ENCODE results near the gene RNASEL.

The RNASEL gene

GRCh38 chr1:182626527-182626926, 37.5 kb upstream of the RNASEL start:
- ChIA-PET CTCF (no interaction called here), POLR2A (interaction anchor here (1.5 kb wide), 1 partner anchor 12 kb away, joined by 3 read pairs; no protein-coding TSS in a partner anchor)
- TF ChIP-seq ZNF112 (tag by site-specific recombination; IDR thresholded peaks at IDR 0.05) (no peak), ZNF768 (tag by site-specific recombination; IDR thresholded peaks at IDR 0.05) (0 out of 2 replicates have a peak, but pooled peaks have one; percentile 32)
- Histone ChIP-seq H3K36me3 (ENCODE audit: control insufficient read depth in 2 of 2, insufficient read depth in 1 of 2, low read length in 2 of 2) (no peaks in the 10 kb centered on the region), H3K4me3 (ENCODE audit: low read depth, low read length) (no peak overlapping the region), H3K27ac (ENCODE audit: extremely low read depth, low read depth, low read length) (no peak overlapping the region), H3K9me3 (ENCODE audit: control insufficient read depth, insufficient read depth, low read depth, low read length) (no peaks in the 10 kb centered on the region), H3K4me1 (ENCODE audit: control insufficient read depth, insufficient read depth, low read length) (peaks cover 4% of the 10 kb centered on the region; the same call in 1 of the 2 replicates)

DNA sequence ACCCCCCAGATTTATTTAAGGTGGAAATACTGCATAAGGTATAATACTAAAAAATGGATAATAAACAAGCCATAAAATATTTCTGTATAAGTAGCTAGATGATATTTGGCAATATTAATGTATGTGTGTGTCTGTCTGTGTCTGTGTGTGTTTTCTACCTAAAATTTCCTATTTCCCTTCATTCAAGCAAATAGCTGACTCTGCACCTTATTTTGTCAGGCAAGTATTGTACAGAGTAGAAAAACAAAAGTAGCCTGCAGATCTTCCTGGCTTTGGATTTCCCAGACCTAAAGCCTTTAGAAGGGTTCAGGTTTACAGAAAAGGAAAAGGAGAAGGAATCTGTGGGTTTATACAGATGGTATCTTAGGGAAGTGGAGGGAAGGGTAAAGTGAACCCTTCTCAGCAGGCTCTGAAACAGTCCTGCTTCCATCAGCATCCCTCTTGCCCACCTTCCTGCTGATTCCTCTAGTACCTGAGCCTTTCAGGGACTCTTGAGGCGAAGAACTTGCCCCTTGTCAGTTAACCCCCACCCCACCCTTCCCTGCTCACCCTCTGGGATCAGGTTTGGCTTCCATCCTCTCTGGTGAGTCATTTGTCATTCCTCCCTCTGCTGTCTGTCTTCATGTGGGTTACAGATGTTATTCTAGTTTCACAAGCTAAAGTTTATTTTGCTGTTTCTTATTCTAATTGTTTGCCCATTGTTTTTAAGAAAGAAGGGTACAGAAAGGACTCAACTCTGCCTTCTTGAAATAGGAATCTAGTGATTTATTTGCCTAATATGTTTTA, 36.9 kb upstream of the RNASEL start:
- H3K36me3 ChIP-seq (ENCODE audit: control insufficient read depth in 2 of 2, insufficient read depth in 1 of 2, low read length in 2 of 2) = no peaks in the 10 kb centered on the region
- no peaks in the 10 kb centered on the region for H3K9me3 ChIP-seq (ENCODE audit: control insufficient read depth, insufficient read depth, low read depth, low read length)
- H3K4me3 ChIP-seq (ENCODE audit: low read depth, low read length) = no peak overlapping the region
- POLR2A ChIA-PET = interaction anchor here (1.3 to 1.5 kb wide), 2 partner anchors 11 kb away, joined by 3 to 4 read pairs; no protein-coding TSS in a partner anchor
- peaks cover 4% of the 10 kb centered on the region; the same call in 1 of the 2 replicates for H3K4me1 ChIP-seq (ENCODE audit: control insufficient read depth, insufficient read depth, low read length)
- TF ChIP-seq, protein P1, sequence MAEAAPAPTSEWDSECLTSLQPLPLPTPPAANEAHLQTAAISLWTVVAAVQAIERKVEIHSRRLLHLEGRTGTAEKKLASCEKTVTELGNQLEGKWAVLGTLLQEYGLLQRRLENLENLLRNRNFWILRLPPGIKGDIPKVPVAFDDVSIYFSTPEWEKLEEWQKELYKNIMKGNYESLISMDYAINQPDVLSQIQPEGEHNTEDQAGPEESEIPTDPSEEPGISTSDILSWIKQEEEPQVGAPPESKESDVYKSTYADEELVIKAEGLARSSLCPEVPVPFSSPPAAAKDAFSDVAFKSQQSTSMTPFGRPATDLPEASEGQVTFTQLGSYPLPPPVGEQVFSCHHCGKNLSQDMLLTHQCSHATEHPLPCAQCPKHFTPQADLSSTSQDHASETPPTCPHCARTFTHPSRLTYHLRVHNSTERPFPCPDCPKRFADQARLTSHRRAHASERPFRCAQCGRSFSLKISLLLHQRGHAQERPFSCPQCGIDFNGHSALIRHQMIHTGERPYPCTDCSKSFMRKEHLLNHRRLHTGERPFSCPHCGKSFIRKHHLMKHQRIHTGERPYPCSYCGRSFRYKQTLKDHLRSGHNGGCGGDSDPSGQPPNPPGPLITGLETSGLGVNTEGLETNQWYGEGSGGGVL (tag by site-specific recombination; IDR thresholded peaks at IDR 0.05) = no peak
- 0 out of 2 replicates have a peak, but pooled peaks have one; percentile 17 for TF ChIP-seq ZBTB48 (tag by site-specific recombination; IDR thresholded peaks at IDR 0.05)
- TF ChIP-seq SP7 (tag by site-specific recombination; IDR thresholded peaks at IDR 0.05) = peak; percentile 21; the same call in 1 of the 2 replicates
- TF ChIP-seq, protein P2, sequence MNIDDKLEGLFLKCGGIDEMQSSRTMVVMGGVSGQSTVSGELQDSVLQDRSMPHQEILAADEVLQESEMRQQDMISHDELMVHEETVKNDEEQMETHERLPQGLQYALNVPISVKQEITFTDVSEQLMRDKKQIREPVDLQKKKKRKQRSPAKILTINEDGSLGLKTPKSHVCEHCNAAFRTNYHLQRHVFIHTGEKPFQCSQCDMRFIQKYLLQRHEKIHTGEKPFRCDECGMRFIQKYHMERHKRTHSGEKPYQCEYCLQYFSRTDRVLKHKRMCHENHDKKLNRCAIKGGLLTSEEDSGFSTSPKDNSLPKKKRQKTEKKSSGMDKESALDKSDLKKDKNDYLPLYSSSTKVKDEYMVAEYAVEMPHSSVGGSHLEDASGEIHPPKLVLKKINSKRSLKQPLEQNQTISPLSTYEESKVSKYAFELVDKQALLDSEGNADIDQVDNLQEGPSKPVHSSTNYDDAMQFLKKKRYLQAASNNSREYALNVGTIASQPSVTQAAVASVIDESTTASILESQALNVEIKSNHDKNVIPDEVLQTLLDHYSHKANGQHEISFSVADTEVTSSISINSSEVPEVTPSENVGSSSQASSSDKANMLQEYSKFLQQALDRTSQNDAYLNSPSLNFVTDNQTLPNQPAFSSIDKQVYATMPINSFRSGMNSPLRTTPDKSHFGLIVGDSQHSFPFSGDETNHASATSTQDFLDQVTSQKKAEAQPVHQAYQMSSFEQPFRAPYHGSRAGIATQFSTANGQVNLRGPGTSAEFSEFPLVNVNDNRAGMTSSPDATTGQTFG (tag by site-specific recombination; IDR thresholded peaks at IDR 0.05; ENCODE audit: borderline replicate concordance) = no peak
- TF ChIP-seq ZNF335 (tag by site-specific recombination; conservative IDR thresholded peaks at IDR 0.05) = 0 out of 2 replicates have a peak, but pooled peaks have one; percentile 13
- no peak for TF ChIP-seq ZNF624 (tag by site-specific recombination; IDR thresholded peaks at IDR 0.05)
- 0 out of 2 replicates have a peak, but pooled peaks have one; percentile 13 for TF ChIP-seq ZNF548 (tag by site-specific recombination; IDR thresholded peaks at IDR 0.05)
- no peak for TF ChIP-seq ZNF24 (tag by site-specific recombination; IDR thresholded peaks at IDR 0.05)
- TF ChIP-seq, protein P3, sequence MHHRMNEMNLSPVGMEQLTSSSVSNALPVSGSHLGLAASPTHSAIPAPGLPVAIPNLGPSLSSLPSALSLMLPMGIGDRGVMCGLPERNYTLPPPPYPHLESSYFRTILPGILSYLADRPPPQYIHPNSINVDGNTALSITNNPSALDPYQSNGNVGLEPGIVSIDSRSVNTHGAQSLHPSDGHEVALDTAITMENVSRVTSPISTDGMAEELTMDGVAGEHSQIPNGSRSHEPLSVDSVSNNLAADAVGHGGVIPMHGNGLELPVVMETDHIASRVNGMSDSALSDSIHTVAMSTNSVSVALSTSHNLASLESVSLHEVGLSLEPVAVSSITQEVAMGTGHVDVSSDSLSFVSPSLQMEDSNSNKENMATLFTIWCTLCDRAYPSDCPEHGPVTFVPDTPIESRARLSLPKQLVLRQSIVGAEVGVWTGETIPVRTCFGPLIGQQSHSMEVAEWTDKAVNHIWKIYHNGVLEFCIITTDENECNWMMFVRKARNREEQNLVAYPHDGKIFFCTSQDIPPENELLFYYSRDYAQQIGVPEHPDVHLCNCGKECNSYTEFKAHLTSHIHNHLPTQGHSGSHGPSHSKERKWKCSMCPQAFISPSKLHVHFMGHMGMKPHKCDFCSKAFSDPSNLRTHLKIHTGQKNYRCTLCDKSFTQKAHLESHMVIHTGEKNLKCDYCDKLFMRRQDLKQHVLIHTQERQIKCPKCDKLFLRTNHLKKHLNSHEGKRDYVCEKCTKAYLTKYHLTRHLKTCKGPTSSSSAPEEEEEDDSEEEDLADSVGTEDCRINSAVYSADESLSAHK (tag by site-specific recombination; IDR thresholded peaks at IDR 0.05) = no peak
- TF ChIP-seq KLF16 (tag by site-specific recombination; IDR thresholded peaks at IDR 0.05) = no peak
- no peak for TF ChIP-seq ZNF37A (tag by site-specific recombination; IDR thresholded peaks at IDR 0.05)
- TF ChIP-seq YY2 (tag by site-specific recombination; IDR thresholded peaks at IDR 0.05) = no peak
- CTCF ChIA-PET = interaction anchor here (0.6 kb wide), 1 partner anchor 163 kb away, joined by 3 read pairs; no protein-coding TSS in a partner anchor
- no peak overlapping the region for H3K27ac ChIP-seq (ENCODE audit: extremely low read depth, low read depth, low read length)

Measured in HEK293 (cell line).